ENCODE results near the gene NAT14.
"Not testable (repeated sequence)": the region's sequence is repeated elsewhere in the genome, so short reads cannot be mapped to it uniquely, and the experiment has no call there.

The NAT14 gene

DNA sequence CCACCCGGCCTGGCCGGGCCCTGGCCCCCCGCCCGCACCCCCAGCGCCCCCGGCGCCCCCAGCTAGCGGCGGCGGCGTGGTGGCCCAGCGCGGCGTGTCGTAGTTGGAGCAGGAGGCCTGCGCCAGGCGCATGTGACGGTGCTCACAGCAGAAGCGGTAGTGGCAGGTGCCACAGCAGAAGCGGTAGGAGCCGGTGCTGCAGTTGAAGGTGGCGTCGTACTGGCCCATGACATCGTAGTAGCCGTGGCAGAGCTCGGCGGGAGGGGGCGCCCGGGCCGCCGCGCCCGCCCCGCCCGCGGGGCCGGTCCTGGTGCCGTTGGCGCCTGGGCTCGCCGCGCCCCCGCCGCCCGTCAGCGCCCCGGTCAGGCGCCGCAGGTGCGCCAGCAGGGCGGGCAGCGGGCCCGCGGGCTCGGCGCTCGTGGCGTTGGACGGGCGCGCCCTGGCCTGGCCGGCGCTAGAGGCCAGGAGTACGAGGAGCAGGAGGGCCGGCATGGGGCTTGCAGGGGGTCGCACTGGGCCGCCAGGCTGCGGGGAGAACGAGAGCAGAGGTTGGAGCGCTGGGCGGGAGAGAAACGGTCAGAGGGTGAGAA is 42.5 kb upstream of the NAT14 start:
- TF ChIP-seq, protein P1, sequence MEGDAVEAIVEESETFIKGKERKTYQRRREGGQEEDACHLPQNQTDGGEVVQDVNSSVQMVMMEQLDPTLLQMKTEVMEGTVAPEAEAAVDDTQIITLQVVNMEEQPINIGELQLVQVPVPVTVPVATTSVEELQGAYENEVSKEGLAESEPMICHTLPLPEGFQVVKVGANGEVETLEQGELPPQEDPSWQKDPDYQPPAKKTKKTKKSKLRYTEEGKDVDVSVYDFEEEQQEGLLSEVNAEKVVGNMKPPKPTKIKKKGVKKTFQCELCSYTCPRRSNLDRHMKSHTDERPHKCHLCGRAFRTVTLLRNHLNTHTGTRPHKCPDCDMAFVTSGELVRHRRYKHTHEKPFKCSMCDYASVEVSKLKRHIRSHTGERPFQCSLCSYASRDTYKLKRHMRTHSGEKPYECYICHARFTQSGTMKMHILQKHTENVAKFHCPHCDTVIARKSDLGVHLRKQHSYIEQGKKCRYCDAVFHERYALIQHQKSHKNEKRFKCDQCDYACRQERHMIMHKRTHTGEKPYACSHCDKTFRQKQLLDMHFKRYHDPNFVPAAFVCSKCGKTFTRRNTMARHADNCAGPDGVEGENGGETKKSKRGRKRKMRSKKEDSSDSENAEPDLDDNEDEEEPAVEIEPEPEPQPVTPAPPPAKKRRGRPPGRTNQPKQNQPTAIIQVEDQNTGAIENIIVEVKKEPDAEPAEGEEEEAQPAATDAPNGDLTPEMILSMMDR (conservative IDR thresholded peaks at IDR 0.05) = peak; percentile 19; the same call in 1 of the 2 replicates
- no peak overlapping the region for H3K27ac ChIP-seq

- TF ChIP-seq, protein P1 (conservative IDR thresholded peaks at IDR 0.05) = no peak
Observed at GRCh38 chr19:55443045-55443823, 41.8 kb upstream of the NAT14 start, which contains the start of gene SHISA7. Gene SHISA7 (minus strand): TSS chr19:55443300. CDS start chr19:55442863, 437 bp downstream.

DNA sequence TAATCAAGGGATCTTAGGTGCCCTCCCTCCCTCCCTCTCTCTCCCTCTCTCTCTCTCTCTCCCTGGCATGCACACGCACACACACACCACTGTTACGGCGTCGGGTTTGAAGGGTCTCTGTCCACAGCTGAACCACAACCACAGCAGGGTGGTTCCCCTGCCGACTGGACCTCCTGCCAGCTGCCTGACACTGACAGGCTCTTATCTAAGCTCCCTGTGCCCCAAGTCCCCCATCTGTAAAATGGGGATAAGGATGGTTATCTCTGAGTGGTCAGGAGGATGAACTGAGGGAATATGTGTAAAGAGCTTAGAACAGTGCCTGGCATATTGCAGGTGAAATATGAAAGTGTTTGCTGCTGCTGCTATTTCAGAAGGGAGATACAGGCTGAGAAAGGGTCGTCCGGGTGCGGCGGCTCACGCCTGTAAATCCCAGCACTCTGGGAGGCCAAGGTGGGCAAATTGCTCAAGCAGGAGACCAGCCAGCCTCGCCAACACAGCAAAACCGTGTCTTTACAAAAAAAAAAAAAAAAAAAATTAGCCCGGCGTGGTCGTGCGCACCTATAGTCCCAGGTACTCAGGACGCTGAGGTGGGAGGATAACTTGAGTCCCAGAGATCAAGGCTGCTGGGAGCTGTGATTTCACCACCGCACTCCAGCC is 41.0 kb upstream of the NAT14 start:
- H3K27ac ChIP-seq = no peak overlapping the region
- TF ChIP-seq, protein P1 (conservative IDR thresholded peaks at IDR 0.05) = no peak

More at GRCh38 chr19:55443045-55443823, 41.8 kb upstream of the NAT14 start, which contains the start of gene SHISA7:
- no peak within 1 kb of the TSS for H3K27ac ChIP-seq

DNA sequence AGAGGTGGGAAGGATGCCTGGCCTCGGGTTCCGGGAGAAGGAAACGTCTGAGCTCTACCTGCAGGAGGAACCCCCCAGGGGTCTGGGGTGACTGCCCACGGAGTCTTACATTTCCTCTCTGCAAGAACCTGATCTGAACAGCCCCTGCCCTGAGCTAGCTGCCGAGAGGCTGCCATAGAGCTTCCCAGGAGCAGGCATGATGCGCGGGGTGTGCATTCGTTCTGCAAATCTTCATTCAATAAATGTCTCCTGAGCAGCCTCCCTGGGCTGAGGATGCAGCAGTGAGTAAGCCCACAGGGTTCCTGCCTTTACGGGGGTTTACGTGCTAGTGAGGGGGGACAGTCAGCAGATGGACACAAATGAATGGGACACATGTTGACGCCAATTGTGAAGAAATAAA is 40.3 kb upstream of the NAT14 start:
- H3K27ac ChIP-seq = no peak overlapping the region
- TF ChIP-seq, protein P1 (conservative IDR thresholded peaks at IDR 0.05) = no peak

GRCh38 chr19:55446060-55446459 is 38.9 kb upstream of the NAT14 start:
- H3K27ac ChIP-seq = no peak overlapping the region
- TF ChIP-seq, protein P1 (conservative IDR thresholded peaks at IDR 0.05) = no peak

GRCh38 chr19:55447421-55448174 is 37.4 kb upstream of the NAT14 start:
- H3K27ac ChIP-seq = no peak overlapping the region
- TF ChIP-seq, protein P1 (conservative IDR thresholded peaks at IDR 0.05) = no peak

DNA sequence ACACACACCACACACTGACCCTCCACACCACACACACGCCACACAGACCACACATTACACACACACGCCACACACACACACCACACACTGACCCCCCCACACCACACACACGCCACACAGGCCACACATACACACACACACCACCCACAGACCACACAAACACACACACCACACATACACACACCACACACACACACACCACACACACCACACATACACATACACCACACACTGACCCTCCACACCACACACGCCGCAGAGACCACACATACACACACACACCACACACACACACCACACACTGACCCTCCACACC is 36.9 kb upstream of the NAT14 start:
- H3K27ac ChIP-seq = not testable (repeated sequence)

All from VCaP (cell line).